LNCaP clone FGC (cell line): ENCODE results near the gene RELB.
"Not testable (repeated sequence)": the region's sequence is repeated elsewhere in the genome, so short reads cannot be mapped to it uniquely, and the experiment has no call there.

ENCODE experiments used
- DNase-seq: peaks from one replicate; pipeline ENCODE4 v3.0.0-alpha.2; 2011; ENCODE audit warnings: low read depth
- H3K4me3 ChIP-seq: 2 replicates; pipeline ENCODE4 v1.5.1; 2011; ENCODE audit warnings: mild to moderate bottlenecking, low read depth, low read length, control low read depth
- CTCF ChIP-seq: IDR thresholded peaks from 2 replicates; pipeline ENCODE4 v1.5.1; 2012; ENCODE audit warnings: mild to moderate bottlenecking; ENCODE audit not compliant: control insufficient read depth, insufficient read depth; ENCODE audit errors: extremely low read depth

Gene RELB

GRCh38 chr19:44958090-44958489 lies 43.2 kb upstream of the RELB start:
- DNase-seq: no peak
- TF ChIP-seq CTCF: no peak
- H3K4me3 ChIP-seq: no peak overlapping the region

GRCh38 chr19:44959691-44960090 lies 41.6 kb upstream of the RELB start:
- DNase-seq: no peak
- H3K4me3 ChIP-seq: no peak overlapping the region
- no peak for TF ChIP-seq CTCF

GRCh38 chr19:44960906-44961728 lies 40.1 kb upstream of the RELB start:
- no peak overlapping the region for H3K4me3 ChIP-seq
- no peak for DNase-seq
- TF ChIP-seq CTCF: no peak

GRCh38 chr19:44961821-44962220 lies 39.4 kb upstream of the RELB start:
- no peak overlapping the region for H3K4me3 ChIP-seq
- no peak for DNase-seq
- TF ChIP-seq CTCF: no peak

GRCh38 chr19:44968118-44968517 lies 33.1 kb upstream of the RELB start:
- no peak for DNase-seq
- no peak overlapping the region for H3K4me3 ChIP-seq
- TF ChIP-seq CTCF: no peak

GRCh38 chr19:44968670-44969069 lies 32.6 kb upstream of the RELB start:
- TF ChIP-seq CTCF: no peak
- DNase-seq: no peak
- no peak overlapping the region for H3K4me3 ChIP-seq

- H3K4me3 ChIP-seq: no peak overlapping the region
- TF ChIP-seq CTCF: no peak
- DNase-seq: no peak
Measured at GRCh38 chr19:44969437-44969836, 31.8 kb upstream of the RELB start.

- H3K4me3 ChIP-seq, DNase-seq: not testable (repeated sequence)
Measured at GRCh38 chr19:44971451-44971850, 29.8 kb upstream of the RELB start.
